LNCaP clone FGC (cell line): ENCODE measurements around the gene THUMPD1.

Experiments used
- DNase-seq: peaks from one replicate; pipeline ENCODE4 v3.0.0-alpha.2; 2011; ENCODE audit warnings: low read depth
- H3K4me3 ChIP-seq: 2 replicates; pipeline ENCODE4 v1.5.1; 2011; ENCODE audit warnings: mild to moderate bottlenecking, low read depth, low read length, control low read depth
- TF ChIP-seq, protein P1 (sequence below): IDR thresholded peaks from 2 replicates; pipeline ENCODE4 v1.5.1; 2012; ENCODE audit warnings: mild to moderate bottlenecking; ENCODE audit not compliant: control insufficient read depth, insufficient read depth; ENCODE audit errors: extremely low read depth

Gene THUMPD1, protein sequence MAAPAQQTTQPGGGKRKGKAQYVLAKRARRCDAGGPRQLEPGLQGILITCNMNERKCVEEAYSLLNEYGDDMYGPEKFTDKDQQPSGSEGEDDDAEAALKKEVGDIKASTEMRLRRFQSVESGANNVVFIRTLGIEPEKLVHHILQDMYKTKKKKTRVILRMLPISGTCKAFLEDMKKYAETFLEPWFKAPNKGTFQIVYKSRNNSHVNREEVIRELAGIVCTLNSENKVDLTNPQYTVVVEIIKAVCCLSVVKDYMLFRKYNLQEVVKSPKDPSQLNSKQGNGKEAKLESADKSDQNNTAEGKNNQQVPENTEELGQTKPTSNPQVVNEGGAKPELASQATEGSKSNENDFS

GRCh38 chr16:20741554-20742285 lies at the start of gene THUMPD1:
THUMPD1 (minus strand) TSS chr16:20741818; CDS start chr16:20741739, 79 bp downstream.
- peak within 1 kb of the TSS; percentile 80 for H3K4me3 ChIP-seq
- TF ChIP-seq, protein P1, sequence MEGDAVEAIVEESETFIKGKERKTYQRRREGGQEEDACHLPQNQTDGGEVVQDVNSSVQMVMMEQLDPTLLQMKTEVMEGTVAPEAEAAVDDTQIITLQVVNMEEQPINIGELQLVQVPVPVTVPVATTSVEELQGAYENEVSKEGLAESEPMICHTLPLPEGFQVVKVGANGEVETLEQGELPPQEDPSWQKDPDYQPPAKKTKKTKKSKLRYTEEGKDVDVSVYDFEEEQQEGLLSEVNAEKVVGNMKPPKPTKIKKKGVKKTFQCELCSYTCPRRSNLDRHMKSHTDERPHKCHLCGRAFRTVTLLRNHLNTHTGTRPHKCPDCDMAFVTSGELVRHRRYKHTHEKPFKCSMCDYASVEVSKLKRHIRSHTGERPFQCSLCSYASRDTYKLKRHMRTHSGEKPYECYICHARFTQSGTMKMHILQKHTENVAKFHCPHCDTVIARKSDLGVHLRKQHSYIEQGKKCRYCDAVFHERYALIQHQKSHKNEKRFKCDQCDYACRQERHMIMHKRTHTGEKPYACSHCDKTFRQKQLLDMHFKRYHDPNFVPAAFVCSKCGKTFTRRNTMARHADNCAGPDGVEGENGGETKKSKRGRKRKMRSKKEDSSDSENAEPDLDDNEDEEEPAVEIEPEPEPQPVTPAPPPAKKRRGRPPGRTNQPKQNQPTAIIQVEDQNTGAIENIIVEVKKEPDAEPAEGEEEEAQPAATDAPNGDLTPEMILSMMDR, result peak; percentile 13; the same call in 1 of the 2 replicates
- peak; percentile 87 for DNase-seq

GRCh38 chr16:20789130-20789529 lies 47.5 kb upstream of the THUMPD1 start:
- TF ChIP-seq, protein P1, result no peak
- no peak overlapping the region for H3K4me3 ChIP-seq
- DNase-seq, result no peak

GRCh38 chr16:20784204-20784603 lies 42.6 kb upstream of the THUMPD1 start:
- DNase-seq, result no peak
- no peak overlapping the region for H3K4me3 ChIP-seq
- TF ChIP-seq, protein P1, result no peak

DNA sequence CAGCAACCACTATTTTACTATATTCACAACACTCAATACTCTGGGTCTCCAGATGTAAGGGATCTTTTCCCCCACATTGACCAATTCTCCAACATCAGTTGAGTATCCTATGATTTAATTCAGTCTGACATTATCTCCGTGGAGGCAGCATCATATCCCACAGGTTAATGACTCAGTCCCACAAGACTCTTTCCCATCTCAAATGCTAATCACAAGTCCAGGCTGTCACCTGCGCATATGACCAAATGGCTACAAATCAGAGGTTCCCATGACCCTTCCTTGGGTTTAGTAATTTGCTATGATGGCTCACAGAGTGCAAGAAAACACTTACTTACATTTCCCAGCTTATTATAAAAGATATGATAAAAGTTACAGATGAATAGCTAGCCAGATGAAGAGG lies 40.9 kb upstream of the THUMPD1 start:
- no peak for DNase-seq
- TF ChIP-seq, protein P1, result no peak
- H3K4me3 ChIP-seq, result no peak overlapping the region

- TF ChIP-seq, protein P1, result no peak
- DNase-seq, result no peak
- H3K4me3 ChIP-seq, result no peak overlapping the region
Measured at GRCh38 chr16:20781697-20782096, 40.1 kb upstream of the THUMPD1 start.

DNA sequence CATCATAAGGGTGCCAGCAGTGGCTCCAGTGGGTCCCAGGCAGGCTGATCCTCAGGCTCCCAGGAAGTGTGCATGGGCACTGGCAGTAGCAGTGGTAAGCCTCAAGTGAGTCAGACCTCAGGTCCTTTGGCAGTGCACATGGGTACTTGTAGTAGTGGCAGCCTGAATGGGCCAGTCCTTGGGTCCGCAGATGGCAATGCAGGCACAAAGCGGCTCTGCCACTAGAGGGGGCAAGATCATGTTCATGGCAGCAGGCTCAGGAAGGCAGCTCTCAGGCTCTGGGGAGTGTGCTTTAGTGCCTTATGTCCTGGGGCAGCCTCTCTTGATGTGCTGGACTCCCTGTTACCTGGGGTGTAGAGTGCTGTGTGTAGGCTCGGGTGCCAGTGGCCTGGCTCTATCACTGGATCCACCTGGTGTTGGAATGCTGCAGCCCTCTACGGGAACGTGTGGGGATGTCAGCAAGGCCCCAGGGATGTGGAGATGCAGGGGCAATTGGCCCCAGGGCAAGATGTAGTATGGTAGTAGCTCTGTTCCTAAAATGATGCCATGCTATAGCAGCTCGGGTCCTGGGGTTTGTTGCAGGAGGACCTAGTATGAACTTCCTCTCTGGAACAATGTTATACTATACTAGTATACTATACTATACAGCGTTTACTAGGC lies 33.2 kb upstream of the THUMPD1 start:
- TF ChIP-seq, protein P1, result peak; percentile 72
- peak; percentile 22 for DNase-seq
- H3K4me3 ChIP-seq, result no peak overlapping the region
